Measurements from ENCODE around the gene MYO16. TPM values are rescaled to one million over a fixed set of nuclear protein-coding genes. Genes with fewer than 3 reads are reported as not detected.

Gene MYO16
- polyA plus RNA-seq, 1 donor = 0.50 TPM

DNA sequence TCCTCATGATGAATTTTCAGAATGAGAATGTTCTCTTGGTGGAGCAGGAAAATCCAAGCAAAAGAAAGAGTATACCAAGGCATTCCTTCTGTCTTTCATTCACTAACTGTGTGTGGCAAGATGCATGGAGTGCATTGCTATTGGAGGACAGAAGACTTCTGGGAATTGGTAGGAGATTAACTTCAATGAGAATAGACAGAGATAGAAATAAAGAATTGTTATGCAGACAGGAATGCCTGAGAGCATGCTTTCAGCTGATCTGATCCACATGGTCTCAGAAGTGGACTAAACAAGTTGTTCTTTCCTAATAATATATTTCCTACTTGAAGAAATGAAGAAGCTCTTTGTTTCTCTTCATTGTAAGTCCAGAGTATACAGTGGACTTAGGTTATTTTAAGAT is 303.6 kb downstream of the MYO16 start:
- no peak for DNase-seq

DNA sequence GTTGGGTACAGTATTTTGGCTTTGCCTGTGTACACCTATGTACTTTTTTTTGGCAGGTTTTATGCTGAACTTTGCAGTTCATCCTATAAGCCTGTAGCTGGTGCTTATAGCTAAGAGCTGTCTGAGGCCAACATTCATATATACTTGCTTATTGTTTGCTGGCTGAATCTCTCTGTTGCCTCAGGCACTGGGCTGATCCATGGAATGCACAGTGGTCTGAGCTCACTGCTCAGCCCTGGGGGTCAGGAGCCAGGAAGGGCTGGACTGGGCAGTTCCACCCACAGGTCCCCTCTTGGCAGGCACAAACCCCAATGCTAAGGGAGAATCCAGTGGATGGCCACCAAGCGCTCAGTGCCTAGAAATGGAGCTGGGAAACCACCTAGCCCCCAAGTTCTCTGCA is 308.7 kb downstream of the MYO16 start:
- DNase-seq = no peak

DNA sequence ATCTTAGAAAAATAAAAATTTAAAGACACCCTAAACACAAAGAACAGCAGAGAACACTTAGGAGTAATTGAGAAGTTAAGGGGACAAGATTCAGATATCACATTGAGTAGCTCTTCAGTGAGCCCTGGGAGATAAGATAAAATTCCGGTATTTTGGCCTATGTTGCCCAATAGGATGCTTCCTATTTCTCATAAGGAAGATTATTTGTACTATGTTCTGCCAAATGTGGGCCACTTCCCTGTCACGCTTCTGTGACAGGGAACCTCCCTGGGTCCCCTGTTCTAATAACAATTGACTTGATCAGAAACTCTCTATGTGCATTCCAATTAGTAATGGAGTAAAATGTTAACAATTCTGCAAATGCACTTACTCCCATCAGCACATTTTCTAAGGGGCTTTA is 310.7 kb downstream of the MYO16 start:
- no peak for DNase-seq

DNA sequence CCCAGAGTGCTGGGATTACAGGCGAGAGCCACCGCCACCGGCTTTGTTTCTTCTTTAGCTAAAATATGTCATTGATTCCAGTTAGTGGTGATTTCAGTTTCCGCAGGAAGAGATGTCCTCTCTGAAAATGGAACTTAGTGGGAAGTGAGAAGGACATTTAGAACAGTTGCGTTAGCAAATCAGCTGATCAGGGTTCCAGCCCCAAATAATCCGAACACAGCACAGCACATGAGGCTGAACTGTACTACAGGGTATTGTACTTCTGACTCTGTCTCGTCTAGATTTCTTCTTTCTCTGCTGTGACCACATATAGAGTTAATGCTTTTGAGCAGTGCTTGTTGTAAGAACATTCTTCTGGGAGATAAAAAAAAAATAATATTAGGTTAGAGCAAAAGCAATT is 314.4 kb downstream of the MYO16 start:
- no peak for DNase-seq

DNA sequence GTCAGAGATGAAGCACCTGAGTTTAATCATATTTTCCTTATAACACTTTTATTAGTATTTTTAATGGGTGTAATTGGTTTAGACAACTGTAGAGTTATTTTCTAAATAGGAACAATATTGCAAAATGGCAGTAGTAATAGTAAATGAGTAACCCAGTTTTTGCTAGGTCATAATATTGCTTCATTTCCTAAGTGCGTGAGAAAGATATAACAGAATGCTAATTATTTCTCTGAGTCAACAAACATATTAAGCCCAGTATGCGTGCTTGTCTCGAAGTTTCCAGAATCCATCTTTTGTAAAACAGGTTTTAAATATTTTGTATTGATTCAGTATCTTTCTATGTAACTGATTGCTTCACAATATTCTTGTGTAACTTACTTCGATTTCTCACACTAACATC is 315.3 kb downstream of the MYO16 start:
- no peak for DNase-seq

DNA sequence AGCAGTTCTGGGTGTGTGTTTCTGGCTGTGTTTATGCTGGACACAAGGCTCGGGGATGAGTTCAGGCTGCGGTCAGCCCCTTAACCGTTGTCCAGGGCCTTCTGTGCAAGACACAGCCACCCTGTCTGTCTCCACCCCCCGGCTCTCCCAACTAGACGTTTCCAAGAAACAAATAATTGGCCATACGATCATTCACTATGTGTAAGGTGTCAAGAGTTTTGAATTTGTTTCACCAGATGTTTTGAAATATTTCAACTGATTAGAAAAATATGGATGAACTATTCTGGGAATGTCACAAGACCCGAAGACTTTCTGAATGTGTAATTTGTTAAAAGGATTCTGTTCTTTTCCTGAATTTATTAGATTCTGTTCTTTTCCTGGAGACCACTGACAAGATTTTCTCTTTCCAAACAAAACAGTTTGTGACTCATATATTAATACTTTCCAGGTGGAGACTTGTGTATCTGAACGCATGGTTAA is 318.2 kb downstream of the MYO16 start:
- no peak for DNase-seq

DNA sequence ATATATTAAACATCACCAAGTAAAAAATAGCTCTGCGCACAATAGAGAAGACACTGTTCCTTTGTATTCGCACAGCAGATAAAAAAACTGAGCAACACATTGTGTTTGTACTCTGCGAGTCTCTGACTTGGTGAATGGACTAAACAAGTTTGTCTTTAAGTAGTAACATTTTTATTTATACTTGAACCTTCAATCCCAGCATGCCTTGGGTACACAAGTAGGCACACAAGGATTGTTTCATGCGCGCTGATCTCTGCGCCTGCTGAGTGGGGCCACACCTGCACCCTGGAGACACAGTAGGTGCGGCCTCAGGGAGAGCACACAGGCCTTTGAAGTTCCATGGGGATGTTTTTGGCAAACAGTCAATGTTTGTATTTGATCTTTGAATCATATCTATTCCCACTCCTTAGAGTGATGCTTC is 318.9 kb downstream of the MYO16 start:
- DNase-seq = no peak

DNA sequence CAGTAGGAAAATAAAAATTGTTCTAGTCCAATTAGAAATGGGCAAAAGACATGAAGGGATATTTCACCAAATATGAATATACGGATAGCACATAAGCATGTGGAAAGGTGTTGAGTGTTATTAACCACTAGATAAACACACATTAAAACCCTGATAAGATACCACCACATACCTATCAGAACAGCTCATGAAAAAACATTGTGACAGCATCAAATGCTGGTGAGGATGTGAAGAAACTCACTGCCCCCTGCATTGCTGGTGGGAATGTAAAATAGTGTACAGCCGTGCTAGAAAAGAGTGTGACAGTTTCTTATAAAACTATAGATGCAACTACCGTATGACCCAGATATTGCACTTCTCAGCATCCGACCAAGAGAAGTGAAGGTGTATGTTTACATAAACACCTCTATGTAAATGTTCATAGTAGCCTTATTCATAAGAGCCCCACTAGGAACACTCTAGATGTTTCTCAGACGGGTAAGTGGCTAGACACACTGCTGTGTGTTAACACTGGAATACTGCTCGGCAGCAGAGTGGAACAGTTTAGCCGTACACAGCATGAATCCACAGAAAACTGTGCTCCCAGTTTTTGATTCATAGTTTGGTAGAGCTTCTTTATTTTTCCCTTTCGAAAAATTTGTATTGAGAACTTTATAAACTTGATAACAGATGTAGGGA is 321.1 kb downstream of the MYO16 start:
- DNase-seq = no peak

DNA sequence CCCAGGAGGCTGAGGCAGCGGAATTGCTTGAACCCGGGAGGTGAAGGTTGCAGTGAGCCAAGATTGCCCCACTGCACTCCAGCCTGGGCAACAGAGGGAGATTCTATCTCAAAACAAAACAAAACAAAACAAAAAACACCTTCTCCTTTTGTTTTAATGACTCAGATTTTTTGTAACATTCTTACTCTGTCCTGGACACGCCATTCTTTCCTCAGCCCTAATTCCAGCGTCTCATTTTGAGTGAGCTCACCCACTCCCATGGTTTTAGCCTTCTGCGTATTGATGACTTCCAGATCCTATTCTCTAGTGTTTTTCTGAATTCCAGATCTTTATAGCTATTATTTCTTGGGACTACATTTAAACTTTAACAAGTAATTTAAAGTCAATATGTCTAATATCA is 326.3 kb downstream of the MYO16 start:
- DNase-seq = no peak

DNA sequence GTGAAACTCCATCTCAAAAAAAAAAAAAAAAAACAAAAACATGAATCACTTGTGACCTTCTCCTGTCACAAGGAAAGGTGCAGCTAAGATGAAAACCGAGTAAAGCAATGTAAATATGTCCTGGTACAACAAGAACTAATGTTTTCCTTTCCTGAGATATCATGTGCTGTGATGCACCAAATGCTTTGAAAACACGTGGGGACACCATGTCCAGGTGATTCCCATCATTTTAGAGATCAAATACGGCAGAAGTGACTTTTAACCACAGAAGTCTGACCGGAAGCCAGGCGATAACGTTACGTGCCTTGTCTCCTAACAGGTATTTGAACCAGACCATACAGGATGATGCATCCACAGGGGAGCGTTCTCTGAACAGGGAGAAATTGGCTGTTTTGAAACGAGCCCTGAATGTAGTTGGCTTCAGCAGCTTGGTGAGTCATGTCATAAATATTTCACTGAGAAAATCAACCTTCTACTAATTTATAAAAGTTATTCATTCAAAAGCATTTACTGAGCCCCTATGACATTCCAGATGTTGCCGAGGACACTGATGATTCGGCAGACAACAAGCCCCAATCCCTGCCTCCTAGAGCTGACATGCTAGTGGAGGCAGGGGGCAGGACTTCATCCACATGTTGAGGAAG is 328.1 kb downstream of the MYO16 start:
- DNase-seq = no peak

DNA sequence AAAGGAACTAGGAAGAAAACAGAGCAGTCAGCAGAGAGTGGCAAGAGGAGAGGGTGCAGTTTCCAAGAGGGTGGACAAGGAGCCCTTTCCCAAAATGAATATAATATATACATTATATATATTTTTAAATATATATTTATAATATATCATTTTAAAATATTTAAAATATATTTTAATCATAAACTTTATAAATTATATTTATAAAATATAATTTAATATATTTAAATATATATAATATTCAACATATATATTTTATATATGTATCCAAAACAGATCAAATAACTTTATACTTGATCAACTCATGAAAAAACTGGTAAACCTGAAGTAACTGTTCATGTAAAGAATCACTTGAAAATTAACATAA is 328.6 kb downstream of the MYO16 start:
- DNase-seq = no peak

DNA sequence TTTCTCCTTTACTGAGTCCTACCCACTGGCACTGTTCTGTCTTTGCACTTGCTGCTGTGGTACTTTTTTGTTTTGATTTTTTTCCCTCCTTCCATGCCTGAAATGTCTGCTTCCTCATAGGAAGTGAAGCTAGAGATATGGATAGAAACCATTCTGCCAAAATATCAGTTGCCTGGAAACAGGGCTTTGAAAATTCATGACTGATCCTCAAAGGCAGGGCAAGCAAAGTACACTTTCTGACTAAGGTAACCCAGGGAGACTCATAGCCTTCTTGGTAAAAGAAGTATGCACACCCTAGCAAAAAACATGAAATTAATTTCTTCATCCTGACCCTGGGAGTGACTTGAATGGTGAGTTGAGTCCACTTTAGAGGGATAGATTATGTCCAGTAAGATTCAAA is 329.8 kb downstream of the MYO16 start:
- no peak for DNase-seq

DNA sequence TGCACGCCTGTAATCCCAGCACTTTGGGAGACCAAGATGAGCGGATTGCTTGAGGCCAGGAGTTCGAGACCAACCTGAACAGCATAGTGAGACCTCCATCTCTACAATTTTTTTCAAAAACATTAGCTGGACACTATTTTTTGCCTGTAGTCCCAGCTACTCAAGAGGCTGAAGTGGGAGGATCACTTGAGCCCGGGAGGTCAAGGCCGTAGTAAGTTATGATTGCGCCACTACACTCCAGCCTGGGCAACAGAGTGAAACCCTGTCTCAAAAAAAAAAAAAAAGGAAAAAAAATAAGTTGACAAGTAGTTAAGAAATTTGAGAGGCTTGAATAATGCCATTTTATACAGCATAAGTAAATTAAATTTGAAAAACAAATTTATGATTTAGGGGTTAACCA is 330.6 kb downstream of the MYO16 start:
- no peak for DNase-seq

DNA sequence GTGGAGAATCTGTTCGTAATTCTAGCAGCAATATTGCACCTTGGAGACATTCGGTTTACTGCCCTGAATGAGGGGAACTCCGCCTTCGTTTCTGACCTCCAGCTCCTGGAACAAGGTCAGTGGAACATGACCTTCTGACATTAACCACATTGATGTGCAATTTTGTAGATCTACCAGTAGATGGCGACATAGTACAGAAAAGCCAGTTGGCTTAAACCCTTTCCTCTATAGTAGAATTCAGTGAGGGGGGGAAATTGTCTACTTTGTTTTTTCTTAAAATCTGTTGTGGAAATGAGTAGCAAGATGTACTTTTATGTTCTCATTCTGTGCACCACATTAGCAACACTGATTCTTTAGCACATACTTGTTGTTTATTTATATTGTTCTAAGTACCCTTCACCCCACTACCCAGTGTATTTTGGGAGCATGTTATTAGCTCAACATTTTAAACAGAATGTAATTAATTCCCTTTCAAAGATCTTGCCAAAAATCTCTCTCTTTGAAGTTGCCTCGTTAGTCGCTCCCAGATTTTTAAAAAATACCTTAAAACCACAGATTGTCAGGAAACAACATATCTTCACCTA is 332.2 kb downstream of the MYO16 start:
- peak; percentile 45 for DNase-seq

DNA sequence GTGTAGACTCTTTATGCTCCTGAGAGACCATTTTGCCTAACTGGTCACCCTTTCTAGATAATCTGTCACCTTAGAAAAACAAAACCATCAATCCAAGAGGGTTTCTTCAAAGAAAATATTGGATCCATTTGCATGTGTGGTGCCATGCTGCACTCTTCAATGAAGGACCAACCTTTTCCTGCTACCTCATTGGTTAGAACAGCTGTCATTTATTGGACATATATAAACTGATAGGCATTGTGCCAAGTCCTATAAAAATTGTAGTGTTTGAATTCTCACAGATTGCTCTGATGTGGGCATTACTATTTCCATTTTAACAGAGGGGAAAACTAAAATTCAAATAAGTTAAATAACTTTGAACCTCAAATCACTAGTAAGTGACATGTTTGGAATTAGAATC is 333.2 kb downstream of the MYO16 start:
- DNase-seq = no peak

DNA sequence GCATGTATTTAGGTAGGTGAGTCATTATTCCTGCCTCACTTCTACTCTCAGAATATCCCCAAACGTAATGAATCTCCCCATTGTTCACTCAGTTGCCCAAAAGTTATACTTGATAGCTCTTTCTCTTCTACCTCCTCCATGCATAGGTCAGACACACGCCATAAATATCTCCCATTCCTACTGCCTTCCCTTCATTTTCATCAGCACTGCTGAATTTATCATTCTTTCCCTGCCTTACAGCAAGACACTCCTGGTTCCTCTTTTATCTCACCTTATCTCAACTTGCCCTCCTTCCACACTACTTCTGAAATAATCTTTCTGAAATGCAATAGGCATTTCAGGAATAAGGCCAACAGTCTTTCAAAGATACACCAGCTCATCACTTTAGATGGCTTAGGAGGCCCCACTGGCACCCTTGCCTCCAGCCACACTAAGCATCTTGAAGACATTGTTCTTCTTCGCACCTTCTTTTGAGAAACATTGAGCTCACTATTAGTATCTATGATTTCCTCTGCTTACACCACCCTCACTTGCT is 333.9 kb downstream of the MYO16 start:
- no peak for DNase-seq

DNA sequence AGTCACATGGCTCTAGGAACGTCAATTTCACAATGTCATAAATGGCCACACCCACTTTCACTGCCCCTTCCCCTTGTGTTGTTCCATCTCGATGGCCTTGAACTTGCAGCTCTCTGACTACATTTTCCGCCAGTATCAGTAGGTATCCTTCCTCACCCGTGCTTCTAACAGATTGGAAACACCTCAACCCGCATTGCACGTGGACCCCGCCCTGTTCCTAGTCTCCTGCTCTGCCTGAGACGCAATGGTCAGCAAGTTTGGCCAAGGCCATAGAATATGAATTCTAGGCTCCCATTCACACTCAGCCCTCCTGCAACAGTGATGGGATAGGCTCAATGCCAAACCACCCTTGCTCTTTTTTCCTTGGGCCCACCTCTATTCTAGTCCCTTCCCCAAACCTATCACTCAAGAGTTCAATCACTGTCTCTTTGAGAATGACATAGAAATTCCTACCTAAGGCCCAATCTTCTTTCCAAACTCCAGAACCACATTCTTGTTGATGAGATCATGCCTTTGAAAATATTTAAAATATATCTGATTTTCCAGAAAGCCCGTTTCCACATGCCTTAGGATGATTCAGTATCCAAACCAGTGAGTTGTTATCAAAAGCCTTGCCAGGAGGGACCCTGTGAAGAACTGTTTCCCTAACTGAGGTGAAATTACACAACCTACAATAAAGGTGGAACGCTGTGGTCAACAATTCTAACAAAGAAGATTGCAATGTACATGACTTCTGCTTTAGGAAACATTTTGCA is 334.6 kb downstream of the MYO16 start:
- no peak for DNase-seq

DNA sequence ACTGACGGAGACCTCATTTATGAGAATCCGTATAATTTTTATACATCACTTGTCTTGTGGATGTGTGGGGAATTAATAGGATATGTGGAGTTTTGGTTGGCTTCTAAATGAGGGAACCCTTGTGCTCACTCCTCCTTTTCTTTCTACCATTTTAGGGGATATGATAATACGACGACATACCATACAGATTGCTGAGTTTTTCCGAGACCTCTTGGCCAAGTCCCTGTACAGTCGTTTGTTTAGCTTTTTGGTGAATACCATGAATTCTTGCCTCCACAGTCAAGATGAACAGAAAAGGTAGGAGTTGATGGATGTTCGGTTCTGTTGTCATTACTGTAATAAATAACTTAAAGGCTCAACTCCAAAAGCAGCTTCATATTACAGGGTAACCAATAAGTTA is 335.2 kb downstream of the MYO16 start:
- DNase-seq = no peak

DNA sequence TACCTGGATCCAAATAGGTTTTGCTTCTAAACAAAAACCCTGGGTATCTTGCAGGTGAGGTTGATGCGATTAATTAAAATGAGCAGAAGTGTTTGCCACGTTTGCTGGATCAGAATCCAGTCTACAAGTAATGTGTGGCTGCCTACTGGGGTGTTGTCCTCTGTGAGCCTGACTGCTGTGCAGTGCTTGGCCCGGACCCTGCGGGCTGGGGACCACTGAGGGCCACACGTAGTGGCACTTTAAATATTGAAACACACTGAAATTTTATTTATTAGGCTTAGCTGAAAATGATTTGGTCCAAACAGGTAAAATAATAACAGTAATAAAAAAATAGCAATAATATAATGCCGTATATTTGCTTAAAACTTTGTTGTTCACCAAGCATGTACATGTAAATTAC is 338.0 kb downstream of the MYO16 start:
- DNase-seq = no peak

DNA sequence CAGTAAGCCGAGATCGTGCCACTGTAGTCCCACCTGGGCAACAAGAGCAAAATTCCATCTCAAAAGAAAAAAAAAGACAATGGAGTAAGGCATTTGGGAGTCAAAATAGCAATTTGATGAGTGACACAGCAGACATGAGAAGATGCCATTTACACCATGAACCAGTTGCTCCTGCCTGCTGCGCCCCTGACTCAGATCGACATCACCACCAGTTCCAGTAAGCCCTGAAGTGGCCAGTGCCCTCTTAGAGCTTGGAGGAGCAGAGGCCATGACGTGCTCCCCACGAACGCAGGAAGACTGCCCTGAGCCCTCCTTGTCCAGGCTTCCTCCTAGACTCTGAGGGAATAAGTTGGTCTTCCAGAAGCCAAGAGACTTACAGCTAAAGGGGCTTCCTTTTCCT is 339.2 kb downstream of the MYO16 start:
- no peak for DNase-seq

DNA sequence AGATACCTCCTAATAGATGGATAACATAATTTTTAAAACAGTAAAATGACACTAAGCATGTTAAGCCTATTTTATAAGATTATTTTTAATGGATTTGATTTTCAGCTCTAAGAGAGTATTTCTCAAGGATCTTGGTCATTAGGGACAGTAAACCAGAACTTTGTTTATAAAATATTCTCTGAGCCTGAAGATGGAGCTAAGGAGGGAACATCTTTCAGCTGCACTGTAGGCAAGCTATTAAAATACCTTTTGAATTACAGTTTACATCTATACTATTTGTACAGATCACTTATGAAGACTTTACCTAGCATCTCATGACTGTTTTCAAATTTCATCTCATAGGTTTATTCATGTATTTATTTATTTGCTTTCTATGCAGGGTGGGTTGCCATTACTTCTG is 345.3 kb downstream of the MYO16 start:
- no peak for DNase-seq

DNA sequence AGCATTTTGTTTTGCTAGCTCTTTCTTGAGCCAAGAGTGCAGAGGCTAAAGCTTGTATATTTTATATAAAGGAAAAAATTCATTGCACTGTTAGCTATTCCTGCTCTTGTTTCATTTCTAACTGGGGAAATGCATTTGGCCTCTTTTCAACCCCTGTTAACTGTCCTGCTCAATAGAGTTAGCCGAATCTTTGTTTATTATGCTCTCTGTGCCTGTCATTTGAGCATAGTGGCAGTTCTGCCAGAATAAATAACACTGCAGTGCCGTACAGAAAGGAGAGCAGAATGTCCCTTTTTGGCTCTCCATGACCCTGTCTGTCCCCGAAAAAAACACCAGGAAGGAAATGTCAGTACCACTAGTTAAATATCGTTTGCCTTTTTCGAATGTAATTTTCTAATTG is 350.8 kb downstream of the MYO16 start:
- DNase-seq = no peak

DNA sequence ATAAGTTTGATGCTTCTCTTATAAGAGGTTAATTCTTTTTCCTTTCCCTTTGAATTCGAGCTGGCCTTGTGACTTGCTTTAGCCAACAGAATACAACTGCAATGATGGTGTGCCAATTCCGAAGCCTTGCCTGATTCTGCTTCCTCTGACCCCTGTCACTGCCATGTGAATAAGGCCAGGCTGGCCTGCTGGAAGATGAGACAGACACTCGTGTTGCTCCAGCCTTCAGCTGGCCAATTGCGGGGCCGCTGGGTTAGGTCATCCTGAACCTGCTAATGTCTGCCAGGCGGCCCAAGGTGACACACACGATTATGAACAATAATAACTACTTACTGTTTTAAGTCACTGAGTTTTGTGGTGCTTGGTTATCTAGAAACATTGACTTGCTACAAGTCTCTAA is 352.0 kb downstream of the MYO16 start:
- DNase-seq = no peak
